T-helper 1 cell (primary cell): ENCODE results near the gene MRTO4.
"Not testable (repeated sequence)": the region's sequence is repeated elsewhere in the genome, so short reads cannot be mapped to it uniquely, and the experiment has no call there.

Experiments used
- DNase-seq, 5 donors: peaks; one replicate each; pipeline ENCODE4 v3.0.0-alpha.2; 2012 to 2020

Gene MRTO4

DNA sequence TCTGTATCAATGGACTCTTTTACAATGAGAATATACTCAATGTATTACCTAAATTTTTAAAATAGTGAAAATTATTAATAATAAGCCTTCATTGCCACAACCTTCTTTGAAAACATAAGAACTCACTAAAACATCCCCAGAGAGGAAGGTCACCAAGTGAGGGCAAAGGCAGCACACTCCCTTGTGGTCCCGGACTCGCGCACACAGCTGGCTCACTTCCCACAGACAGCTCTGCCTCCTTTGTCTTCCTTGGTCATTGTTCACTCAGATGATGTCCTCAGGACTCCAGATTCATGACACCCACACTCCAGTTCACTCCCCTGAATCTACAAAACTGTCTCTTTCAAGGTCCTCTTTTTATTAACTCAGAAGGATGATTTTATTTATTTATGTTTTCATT is 22.4 kb upstream of the MRTO4 start:
- no peak for DNase-seq

- no peak for DNase-seq
Measured at GRCh38 chr1:19229828-19230325, 21.7 kb upstream of the MRTO4 start.

DNA sequence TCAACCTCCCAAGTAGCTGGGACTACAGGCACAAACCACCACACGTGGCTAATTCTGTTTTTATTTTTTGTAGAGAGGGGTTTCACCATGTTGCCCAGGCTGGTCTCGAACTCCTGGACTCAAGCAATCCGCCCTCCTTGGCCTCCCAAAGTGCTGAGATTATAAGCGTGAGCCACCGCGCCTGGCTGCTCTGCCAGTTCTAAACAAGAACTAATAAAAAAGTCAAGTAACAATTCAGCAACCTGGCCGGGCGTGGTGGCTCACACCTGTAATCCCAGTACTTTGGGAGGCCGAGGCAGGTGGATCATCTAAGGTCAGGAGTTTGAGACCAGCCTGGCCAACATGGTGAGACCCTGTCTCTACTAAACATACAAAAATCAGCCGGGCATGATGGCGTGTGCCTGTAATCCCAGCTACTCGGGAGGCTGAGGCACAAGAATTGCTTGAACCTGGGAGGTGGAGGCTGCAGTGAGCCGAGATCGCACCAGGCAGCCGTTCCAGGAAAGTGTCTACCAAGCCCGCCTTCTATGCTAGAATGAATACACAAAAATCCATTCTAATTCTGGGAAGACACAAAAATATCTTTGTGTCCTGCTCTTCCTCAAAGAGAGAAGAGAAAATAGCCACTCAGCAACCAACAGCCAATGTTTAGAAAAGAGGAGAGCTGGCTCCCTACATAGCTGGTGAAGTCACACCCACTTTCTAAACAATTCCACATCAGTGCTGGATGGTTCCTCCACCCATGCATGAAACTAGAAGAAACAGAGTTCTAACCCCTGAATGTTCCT is 19.7 kb upstream of the MRTO4 start:
- not testable (repeated sequence) for DNase-seq

DNA sequence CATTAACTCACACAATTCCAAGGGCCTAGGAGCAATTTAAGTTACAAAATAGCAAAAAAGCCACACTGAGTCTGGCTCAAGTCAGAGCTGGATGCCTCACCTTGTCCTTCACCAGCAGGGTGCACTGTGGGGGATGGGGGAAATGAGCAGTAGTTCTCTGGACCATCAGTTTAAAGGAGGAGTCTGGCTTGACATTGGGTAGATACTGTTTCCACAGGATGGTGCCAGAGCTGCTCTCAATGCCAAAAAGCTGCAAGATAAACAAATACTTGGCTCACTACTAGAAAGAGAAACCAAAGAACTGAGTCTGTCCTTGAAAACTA is 19.1 kb upstream of the MRTO4 start:
- DNase-seq = no peak

DNA sequence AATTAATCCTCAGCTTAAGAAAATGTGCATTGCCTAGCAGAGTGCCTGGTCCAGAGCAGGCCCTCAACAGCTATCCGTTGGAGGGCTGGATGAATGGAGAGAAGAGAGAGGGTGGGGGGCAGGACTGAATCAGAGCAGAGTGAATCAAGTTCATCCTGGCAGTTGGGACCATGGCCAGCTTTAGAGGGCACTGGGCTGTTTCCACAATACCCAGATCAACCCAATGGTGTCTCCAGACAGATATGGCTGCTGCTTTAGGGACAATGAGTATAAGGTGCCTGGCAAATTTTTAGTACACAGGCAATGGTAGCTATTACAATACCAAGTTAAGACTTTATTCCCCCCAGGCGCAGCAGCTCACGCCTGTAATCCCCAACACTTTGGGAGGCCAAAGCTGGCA is 17.4 kb upstream of the MRTO4 start:
- DNase-seq = no peak

GRCh38 chr1:19239876-19240275 is 11.7 kb upstream of the MRTO4 start:
- no peak for DNase-seq

- DNase-seq = peak; percentile 28 to 65 (median 56)
Measured at GRCh38 chr1:19240673-19241538, 10.7 kb upstream of the MRTO4 start.

- DNase-seq = peak in 1 of 5 donors; percentile 7
Measured at GRCh38 chr1:19250629-19251304, 838 bp upstream of the MRTO4 start.

DNA sequence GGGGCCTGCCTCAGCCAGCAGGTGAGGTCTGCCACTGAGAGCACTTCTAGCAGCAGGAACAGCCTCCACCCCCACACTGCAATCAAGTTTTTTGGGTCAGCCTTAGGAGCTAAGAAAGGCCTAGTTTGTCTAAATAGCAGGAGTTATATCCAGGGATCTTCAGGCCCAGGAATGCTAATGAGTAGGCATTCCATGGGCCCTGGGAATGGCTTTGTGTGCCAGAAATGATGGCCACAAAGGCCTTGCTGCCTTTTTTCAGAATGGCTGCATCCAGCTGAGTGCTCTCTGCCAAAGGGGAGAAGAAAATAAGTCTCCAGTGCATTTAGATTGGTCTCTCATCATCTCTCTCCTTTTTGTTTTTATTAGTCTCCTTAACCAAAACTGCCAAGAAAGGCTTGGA is 2.8 kb downstream of the MRTO4 start:
- no peak for DNase-seq

DNA sequence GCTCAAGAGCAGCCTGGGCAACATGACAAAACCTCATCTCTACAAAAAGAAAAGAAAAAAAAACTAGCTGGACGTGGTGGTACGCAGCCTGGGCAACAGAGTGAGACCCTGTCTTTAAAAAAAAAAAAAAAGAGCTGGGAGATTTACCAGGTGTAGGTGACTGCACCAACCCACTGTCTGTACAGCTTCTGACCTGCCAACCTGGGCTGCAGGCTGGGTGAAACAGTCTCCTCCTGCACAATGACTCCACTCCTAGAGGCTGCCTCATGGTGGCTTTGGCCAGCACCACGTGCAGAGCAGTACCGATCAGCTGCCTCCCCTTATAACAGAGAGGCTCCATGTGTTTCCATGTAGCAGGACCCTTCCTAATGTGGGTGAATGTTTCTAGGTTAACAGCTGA is 3.7 kb downstream of the MRTO4 start:
- DNase-seq = no peak

GRCh38 chr1:19256301-19256700 is 4.7 kb downstream of the MRTO4 start:
- not testable (repeated sequence) for DNase-seq

GRCh38 chr1:19257178-19257914 is 5.7 kb downstream of the MRTO4 start:
- DNase-seq = no peak

DNA sequence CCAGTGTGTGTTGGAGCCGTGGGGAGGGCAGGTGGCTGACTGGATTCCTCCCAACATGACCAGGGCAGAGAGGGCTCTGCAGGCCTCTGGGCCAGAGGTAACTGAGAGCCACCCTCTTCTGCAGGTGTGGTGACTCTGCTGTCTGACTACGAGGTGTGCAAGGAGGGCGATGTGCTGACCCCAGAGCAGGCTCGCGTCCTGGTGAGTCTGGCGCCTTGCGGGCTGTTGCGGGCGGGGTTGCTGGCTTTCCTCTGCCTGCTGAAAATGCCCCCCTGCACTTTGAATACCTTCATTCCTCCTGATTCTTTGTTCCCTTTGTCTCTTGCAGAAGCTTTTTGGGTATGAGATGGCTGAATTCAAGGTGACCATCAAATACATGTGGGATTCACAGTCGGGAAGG is 6.7 kb downstream of the MRTO4 start:
- no peak for DNase-seq

DNA sequence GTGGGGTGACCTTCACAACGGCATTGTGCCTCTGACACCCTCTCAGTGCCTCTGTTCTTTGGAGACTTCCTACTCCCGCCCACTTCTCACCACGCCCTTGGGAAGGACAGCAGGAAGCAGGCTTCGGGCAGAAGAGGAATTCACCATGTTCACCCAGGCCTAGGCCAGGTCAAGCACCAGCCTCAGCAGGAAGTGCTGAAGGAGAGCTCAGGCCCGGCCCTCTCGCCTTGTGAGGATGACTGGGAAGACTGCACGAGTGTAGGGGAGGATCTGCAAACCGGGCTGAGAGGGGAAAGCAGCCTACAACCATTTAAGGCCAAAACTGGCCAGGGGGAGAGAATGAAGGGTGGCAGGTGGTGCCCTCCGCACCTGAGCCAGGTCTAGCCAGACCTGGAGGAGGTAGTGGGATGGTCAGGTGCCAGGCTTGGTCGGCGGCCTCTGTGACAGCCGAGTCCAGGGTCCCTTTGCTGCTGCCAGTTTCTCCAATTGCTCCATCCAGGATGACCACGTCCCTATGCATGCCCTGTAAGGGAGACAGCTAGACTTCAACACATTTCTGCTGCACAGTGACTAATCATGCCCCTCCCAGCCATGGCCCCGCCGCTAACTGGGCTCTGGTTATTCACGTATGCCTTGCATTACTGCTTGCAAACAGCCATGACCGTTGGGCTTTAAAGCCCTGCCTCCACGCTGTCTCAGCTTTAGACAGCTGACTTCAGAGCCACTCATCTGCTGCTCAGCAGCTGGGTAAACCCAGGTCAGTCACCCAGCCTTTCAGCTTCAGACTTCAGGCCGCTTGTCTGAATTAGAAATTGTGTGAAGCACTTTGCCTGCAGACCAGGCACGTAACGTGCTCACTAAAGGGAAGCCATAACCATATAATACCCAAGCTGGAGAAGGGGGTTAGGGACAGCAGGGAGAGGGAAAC is 8.9 kb downstream of the MRTO4 start:
- no peak for DNase-seq

DNA sequence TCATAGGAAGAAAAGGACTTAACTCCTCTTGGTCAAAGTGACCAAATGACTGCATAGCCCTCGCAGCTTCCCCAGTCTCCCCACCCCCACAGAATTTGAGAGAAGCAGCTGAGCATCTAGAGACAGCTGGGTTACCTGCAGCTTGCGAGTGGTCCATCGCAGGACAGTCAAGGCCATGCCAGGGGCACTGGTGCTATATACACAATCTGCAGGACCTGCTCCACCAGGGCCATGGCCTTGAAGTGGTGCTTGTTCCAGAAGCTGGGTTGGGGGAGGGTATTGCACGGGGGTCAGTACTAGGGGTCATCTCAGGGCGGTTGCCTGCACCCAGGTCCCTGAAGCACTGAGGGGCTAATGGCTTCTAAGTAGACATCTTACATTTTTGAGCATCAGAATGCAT is 10.4 kb downstream of the MRTO4 start:
- no peak for DNase-seq

GRCh38 chr1:19262744-19263143 is 11.1 kb downstream of the MRTO4 start:
- no peak for DNase-seq

- no peak for DNase-seq
Measured at GRCh38 chr1:19268445-19268844, 16.8 kb downstream of the MRTO4 start.

DNA sequence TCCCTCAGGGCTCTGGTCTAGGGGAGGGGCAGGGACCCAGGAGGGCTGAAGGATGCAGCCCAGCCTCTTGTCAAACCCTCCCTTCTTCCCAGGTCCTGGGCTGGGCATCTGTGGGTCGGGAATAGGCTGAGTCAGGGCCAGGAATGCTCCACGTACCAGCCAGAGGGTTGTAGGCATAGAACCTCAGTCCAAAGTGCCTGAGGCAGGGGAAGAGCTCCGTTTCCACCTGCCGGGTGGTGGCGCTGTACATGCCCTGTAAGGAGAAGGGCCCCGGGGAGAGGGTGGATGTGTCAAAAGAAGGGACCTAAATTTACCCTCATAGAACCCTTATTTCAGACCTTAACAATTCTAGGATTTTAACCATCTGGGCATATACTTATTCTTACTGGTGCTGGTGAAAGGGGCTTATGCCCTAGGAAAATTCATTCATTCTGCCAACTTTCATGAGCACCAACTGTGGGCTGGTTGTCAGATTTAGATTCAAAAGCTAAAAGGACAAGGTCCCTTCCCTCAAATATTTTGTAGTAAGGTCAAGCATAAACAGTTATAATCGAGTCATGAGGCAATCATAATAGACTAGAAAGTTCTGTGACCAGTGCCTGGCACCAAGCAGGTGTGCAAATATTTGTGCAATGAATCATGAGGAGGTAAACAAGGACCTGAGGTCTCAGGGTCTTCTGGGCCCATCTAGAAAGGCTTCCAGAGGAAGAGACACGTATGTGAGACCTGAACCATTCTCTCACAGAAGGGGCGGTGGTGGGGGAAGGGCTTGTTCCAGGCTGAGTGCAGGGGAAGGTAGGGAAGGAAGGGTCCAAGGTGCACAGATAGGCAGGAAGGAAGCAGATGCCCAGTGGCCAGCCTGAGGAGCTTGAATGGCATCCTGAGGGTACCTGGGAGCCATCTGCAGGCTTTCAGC is 18.1 kb downstream of the MRTO4 start:
- DNase-seq = not testable (repeated sequence)

DNA sequence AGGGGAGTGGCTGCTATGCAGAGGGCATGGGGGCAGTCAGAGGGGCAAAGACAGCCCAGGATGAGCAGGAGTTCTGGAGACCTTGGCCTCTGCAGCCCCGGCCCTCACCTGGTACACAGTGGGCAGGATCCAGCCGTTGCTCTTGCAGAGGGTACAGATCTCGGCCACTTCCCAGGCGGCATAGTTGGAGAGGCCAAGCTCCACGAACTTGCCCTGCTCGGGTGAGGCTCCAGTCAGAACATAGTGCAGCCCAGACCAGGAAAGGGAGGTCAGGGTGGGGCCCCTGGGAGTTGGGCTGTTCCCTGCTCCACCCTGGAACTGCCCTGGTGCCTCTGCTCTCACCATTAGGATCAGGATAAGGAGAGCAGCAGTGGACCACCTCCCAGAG is 18.7 kb downstream of the MRTO4 start:
- not testable (repeated sequence) for DNase-seq

DNA sequence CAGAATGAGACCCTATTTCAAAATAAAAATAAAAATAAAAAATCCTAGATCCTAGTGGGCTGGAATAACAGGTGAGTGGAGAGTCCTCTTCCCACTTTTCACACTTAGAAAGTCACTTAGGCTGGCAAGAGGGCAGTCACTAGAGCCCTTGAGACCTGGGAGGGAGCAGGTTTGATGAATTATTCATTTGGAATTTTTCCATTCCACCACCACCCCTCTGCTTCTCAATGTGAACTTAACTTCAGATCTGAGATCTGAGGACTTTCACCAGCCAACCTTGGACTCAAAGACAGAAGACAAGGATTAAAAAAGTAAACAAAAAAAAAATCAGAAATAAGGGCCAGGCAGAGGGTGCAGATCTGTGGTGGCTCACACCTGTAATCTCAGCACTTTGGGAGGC is 20.5 kb downstream of the MRTO4 start:
- DNase-seq = no peak
